ENCODE results near the gene TNFAIP8L2.
"Not testable (repeated sequence)": the region's sequence is repeated elsewhere in the genome, so short reads cannot be mapped to it uniquely, and the experiment has no call there.

TNFAIP8L2 gene

DNA sequence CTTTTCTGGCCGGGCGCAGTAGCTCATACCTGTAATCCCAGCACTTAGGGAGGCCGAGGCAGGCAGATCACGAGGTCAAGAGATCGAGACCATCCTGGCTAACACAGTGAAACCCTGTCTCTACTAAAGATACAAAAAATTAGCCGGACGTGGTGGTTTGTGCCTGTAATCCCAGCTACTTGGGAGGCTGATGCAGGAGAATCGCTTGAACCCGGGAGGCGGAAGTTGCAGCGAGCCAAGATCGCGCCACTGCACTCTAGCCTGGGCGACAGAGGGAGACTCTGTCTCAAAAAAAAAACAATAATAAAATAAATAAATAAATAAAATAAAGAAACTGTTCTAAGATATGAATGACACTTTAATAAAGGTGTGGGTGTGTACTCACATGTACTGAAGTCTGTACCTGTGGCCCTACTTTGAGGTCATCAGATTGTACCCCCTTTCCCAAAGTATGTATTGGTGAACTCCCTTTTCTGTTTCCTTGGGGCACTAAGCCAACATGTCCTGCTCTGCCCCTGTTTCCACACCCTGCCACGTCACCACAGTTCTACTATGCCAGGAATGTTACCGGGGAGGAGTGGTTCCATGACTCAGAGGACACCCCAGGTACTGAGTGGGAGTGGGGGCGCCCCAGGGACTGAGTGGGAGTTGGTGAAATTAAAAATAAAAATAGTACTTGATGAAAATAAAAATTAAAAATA, 38.6 kb downstream of the TNFAIP8L2 start:
- not testable (repeated sequence) for H3K36me3 Mint-ChIP-seq, H3K27ac Mint-ChIP-seq, H3K4me3 Mint-ChIP-seq, H3K9me3 Mint-ChIP-seq, H3K27me3 Mint-ChIP-seq
- peaks cover 38% of the 10 kb centered on the region for H3K4me1 Mint-ChIP-seq

DNA sequence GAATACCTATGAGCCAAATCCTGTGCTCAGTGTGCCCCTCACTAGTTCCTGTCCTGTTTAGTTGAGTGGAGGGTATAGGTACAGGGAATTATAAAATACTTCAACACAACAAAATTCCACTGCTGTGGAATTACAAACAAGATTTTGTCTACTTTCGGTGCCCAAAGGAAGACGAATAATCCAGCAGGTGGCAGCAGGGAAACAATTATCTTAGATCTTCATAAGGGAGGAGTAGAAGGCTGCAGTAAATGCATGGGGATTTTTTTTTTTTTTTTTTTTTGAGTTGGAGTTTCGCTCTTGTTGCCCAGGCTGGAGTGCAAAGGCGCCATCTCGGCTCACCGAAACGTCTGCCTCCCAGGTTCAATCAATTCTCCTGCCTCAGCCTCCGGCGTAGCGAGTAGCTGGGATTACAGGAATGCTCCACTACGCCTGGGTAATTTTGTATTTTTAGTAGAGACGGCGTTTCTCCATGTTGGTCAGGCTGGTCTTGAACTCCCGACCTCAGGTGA, 39.9 kb downstream of the TNFAIP8L2 start:
- peaks cover 9% of the 10 kb centered on the region for H3K36me3 Mint-ChIP-seq
- H3K27ac Mint-ChIP-seq = peak overlapping the region; percentile 82
- H3K4me3 Mint-ChIP-seq = peak overlapping the region; percentile 65
- H3K4me1 Mint-ChIP-seq = peaks cover 37% of the 10 kb centered on the region
- no peaks in the 10 kb centered on the region for H3K27me3 Mint-ChIP-seq
- H3K9me3 Mint-ChIP-seq = no peaks in the 10 kb centered on the region

DNA sequence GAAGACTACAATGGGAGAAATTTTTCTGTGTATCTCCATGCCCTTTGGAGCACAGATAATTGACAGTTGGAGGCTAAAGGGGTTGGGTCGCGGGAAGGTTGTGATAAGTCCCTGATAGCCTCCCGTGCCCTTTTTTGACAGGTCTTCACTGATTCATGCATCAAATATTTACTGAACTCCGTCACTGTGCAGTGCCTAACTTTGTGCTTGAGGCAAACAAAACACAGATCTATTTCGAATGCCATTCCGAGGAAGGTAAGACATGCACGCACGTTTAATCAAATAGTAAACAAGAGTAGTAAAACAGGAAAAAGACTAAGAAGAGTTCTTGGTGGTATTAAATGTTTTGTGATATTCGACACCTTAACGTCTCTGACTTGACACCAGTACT, 41.4 kb downstream of the TNFAIP8L2 start:
- Mint-ChIP-seq H3K27ac (peak overlapping the region; percentile 99), H3K27me3 (no peaks in the 10 kb centered on the region), H3K9me3 (no peaks in the 10 kb centered on the region), H3K4me3 (peak overlapping the region; percentile 100), H3K36me3 (peaks cover 9% of the 10 kb centered on the region), H3K4me1 (peaks cover 45% of the 10 kb centered on the region)

DNA sequence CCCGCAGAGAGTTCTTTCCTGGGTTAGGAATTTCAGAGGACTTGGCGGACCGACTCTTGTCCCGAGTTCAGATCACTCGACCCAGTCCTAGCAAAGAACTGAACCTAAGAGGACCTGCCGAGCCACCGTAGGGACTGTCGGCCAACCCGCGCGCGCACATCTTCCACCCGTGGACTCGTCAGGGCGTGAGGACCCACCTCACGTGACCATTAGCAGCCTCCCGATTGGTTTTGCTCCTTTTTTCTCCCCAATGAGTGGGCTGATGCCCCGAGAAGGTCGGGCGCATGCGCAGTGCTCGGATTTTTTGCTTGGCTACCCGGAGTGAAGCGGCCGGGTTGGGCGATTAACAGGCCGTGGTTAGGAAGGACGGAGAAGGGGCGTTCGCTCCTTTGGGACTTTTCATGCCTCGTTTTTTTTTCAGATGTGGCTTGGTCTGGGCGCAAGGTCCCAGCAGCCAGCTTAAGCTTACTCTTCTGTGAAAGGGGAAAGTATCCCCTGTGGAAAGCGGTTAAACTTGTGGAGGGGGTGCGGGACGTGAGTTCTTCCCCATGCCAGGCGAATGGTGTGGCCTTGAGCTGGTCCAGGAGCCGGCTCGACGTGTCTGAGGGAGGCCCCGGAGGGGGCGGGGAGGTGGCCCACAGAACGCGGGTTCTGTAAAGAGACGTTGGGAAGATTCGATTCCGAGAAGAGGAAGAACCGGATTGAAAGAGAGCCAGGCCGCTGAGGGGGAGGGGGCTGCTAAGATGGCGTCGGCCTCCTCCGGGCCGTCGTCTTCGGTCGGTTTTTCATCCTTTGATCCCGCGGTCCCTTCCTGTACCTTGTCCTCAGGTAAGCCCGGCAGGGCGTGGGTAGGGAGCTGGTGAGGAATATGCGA, 42.0 kb downstream of the TNFAIP8L2 start, which contains the start of gene PIP5K1A:
PIP5K1A (plus strand) TSS at position 299 of the 874 bp plus-strand sequence; CDS start at position 744, 445 bp downstream.
- H3K4me3 Mint-ChIP-seq = peak within 1 kb of the TSS; percentile 100
- H3K27ac Mint-ChIP-seq = peak within 1 kb of the TSS; percentile 99
- no peaks in the 10 kb centered on the region for H3K9me3 Mint-ChIP-seq
- H3K4me1 Mint-ChIP-seq = peaks cover 45% of the 10 kb centered on the region
- H3K27me3 Mint-ChIP-seq = no peaks in the 10 kb centered on the region
- H3K36me3 Mint-ChIP-seq = peaks cover 11% of the 10 kb centered on the region

DNA sequence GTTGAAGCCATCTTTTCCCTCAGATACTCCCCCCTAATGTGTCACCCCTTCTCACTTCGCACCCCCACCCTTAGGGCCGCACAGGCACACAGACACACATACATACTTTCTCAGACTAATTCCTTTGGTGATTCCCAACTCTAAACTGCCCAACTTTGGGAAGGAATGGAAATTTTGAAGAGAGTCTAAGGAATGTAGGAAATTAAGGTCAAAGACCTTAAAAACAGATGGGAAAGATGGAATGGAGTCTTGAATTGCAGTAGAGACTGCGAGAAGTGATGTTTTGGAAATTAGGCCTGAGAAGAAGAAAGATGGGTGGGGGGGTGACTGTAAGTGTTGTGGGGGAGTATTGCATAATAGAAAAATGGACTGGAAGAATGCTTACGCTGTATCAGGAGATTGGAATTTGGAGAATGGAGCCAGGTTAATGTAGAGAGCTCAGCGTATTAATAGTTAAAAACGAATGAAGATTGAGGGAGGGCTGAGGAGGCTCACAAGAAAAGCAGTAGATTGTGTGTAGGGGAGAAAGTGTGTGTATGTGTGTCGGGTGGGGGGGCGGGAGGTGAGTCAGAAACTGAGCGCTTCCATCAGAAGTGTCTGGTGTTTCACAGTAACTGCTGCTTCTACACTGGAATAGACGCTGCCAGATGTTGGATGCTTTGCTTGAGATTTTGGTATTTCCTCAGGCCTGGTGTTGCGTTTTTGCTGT, 43.6 kb downstream of the TNFAIP8L2 start:
- H3K9me3 Mint-ChIP-seq = no peaks in the 10 kb centered on the region
- peak overlapping the region; percentile 100 for H3K4me3 Mint-ChIP-seq
- H3K36me3 Mint-ChIP-seq = peaks cover 11% of the 10 kb centered on the region
- no peaks in the 10 kb centered on the region for H3K27me3 Mint-ChIP-seq
- H3K4me1 Mint-ChIP-seq = peaks cover 53% of the 10 kb centered on the region
- H3K27ac Mint-ChIP-seq = peak overlapping the region; percentile 99

DNA sequence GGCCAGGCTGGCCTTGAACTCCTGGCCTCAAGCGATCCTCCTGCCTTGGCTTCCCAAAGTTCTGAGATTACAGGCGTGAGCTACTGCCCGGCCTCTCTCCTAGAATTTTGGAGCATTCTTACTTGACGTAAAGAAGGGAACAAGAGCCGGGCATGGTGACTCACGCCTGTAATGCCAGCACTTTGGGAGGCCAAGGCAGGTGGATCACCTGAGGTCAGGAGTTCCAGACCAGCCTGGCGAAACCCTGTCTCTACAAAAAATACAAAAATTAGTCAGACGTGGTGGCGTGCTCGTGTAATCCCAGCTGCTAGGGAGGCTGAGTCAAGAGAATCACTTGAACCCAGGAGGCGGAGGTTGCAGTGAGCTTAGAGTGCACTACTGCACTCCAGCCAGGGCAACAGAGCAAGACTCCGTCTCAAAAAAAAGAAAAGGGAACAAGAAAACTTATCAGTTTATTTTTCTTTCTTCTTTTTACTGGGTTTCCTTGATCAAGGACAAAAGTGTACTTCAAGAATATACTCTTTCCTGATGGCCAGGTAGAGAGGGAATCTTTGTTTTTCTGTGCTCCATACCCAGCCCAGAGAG, 49.0 kb downstream of the TNFAIP8L2 start:
- not testable (repeated sequence) for H3K4me3 Mint-ChIP-seq, H3K27ac Mint-ChIP-seq, H3K36me3 Mint-ChIP-seq, H3K9me3 Mint-ChIP-seq, H3K27me3 Mint-ChIP-seq
- peaks cover 30% of the 10 kb centered on the region for H3K4me1 Mint-ChIP-seq

Measured in activated naive CD4-positive, alpha-beta T cell treated with anti-CD3 and anti-CD28 coated beads, Interleukin-2, amount 50 U/mL, for 24 hours (primary cell).